HFFc6 (cell line): ENCODE data around the gene PSAPL1. TPM values are rescaled to one million over a fixed set of nuclear protein-coding genes. Genes with fewer than 3 reads are reported as not detected.

Experiments used
- DNase-seq: peaks from one replicate; pipeline ENCODE4 v3.0.0-alpha.2; 2018
- H3K27ac Mint-ChIP-seq: 2 replicates; pipeline ENCODE4 v1.8.0; 2020; ENCODE audit warnings: mild to moderate bottlenecking, mixed read lengths
- H3K27me3 Mint-ChIP-seq: 2 replicates; pipeline ENCODE4 v1.8.0; 2021; ENCODE audit warnings: mild to moderate bottlenecking, moderate library complexity, mixed read lengths; ENCODE audit not compliant: insufficient read depth
- H3K36me3 Mint-ChIP-seq: 2 replicates; pipeline ENCODE4 v1.8.0; 2021; ENCODE audit warnings: low read depth, mixed read lengths
- H3K4me1 Mint-ChIP-seq: 2 replicates; pipeline ENCODE4 v1.8.0; 2020; ENCODE audit warnings: low read depth, mixed read lengths
- H3K4me3 Mint-ChIP-seq: 2 replicates; pipeline ENCODE4 v1.8.0; 2020; ENCODE audit warnings: mild to moderate bottlenecking, moderate library complexity, mixed read lengths
- H3K9me3 Mint-ChIP-seq: 2 replicates; pipeline ENCODE4 v1.8.0; 2020; ENCODE audit warnings: mild to moderate bottlenecking, mixed read lengths
- CTCF ChIP-seq: fragments of 200-600 bp; sonication (generic); IDR thresholded peaks from 2 replicates; pipeline ENCODE4 v1.5.0; 2021; ENCODE audit warnings: antibody characterized with exemption, mild to moderate bottlenecking
- total RNA-seq, 6 experiments: library from RNA; stranded (reverse); fragmentation: NEBNext Ultra II Directional; extraction: Animal tissue kit (Norgen Biotek cat#: 25700); gene quantifications; 2 replicates in 1 of 6; 3 replicates in 5 of 6; pipeline ENCODE4 v1.2.3, GENCODE V29; 2021

PSAPL1 gene
- total RNA-seq, 6 experiments from 2014 or later = not detected

DNA sequence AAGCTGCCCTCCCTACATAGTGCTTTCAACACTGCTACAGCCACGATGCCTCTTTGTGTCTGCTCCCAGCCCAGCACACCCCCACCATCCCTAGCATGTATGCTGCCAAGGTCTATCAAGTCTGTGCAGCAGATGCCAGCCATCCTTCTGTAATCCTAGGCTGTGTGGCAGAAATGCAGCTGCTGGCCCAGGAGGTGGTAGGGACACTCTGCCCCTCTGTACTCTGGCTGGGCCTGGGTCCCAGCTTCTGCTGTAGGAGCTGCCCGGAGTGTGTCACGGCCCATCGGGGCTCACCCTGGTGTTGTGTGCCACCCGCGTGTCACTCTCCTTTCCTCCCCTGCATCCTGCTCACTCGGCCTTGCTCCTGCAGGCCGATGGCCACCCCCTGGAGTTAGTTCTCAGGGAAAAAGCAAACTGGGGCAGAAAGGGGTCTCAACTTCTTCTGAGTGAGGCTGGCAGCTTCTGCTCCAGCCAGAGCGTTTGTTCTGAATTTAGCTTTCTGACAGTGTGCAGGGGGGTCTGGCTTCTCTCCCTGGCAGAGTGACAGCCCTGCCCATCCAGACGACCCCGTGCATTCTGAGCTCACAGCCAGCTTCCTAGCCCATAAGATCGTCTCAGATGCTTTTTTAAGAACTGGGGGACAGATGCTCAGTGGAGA lies 22.7 kb downstream of the PSAPL1 start:
- H3K27me3 Mint-ChIP-seq = peaks cover 46% of the 10 kb centered on the region
- no peak for DNase-seq
- H3K4me1 Mint-ChIP-seq = no peaks in the 10 kb centered on the region

GRCh38 chr4:7411491-7411890 lies 23.2 kb downstream of the PSAPL1 start:
- no peaks in the 10 kb centered on the region for H3K4me1 Mint-ChIP-seq
- no peak overlapping the region for H3K4me3 Mint-ChIP-seq
- peaks cover 51% of the 10 kb centered on the region for H3K27me3 Mint-ChIP-seq

More for the DNA sequence above, 22.7 kb downstream of the PSAPL1 start:
- H3K4me3 Mint-ChIP-seq = no peak overlapping the region
- TF ChIP-seq CTCF = no peak
- H3K9me3 Mint-ChIP-seq = peaks cover 8% of the 10 kb centered on the region; the same call in 1 of the 2 replicates
- H3K27ac Mint-ChIP-seq = no peak overlapping the region
- H3K36me3 Mint-ChIP-seq = peaks cover 7% of the 10 kb centered on the region; the same call in 1 of the 2 replicates

DNA sequence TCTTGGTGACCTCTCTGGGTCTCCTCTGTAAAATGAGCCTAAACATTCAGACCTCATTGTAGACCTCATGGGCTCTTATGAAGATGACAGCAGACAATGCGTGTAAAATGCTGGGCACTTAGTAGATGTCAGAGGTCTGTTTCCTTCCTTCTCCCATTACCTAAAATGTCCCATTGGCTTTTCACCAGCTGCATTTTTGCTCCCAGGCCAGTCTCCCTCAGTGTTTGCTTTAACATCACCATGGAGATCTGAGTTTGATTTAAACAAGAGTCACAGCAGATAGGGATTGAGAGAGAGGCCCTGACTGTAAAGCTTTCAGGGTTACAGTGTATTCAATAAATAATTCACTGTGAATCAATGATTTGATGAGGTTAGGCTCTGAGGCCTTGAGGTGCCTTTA lies 24.3 kb downstream of the PSAPL1 start:
- H3K4me1 Mint-ChIP-seq = no peaks in the 10 kb centered on the region
- no peak for DNase-seq
- no peak overlapping the region for H3K4me3 Mint-ChIP-seq
- H3K27ac Mint-ChIP-seq = no peak overlapping the region
- peaks cover 48% of the 10 kb centered on the region for H3K27me3 Mint-ChIP-seq
- peaks cover 8% of the 10 kb centered on the region; the same call in 1 of the 2 replicates for H3K9me3 Mint-ChIP-seq
- H3K36me3 Mint-ChIP-seq = peaks cover 7% of the 10 kb centered on the region; the same call in 1 of the 2 replicates
- TF ChIP-seq CTCF = no peak

More at GRCh38 chr4:7411491-7411890, 23.2 kb downstream of the PSAPL1 start:
- DNase-seq = no peak
- H3K36me3 Mint-ChIP-seq = peaks cover 7% of the 10 kb centered on the region; the same call in 1 of the 2 replicates
- H3K27ac Mint-ChIP-seq = no peak overlapping the region
- TF ChIP-seq CTCF = no peak
- peaks cover 8% of the 10 kb centered on the region; the same call in 1 of the 2 replicates for H3K9me3 Mint-ChIP-seq

GRCh38 chr4:7408166-7408565 lies 26.6 kb downstream of the PSAPL1 start:
- H3K27ac Mint-ChIP-seq = no peak overlapping the region
- H3K9me3 Mint-ChIP-seq = peaks cover 8% of the 10 kb centered on the region; the same call in 1 of the 2 replicates
- no peak overlapping the region for H3K4me3 Mint-ChIP-seq
- DNase-seq = no peak
- peaks cover 29% of the 10 kb centered on the region for H3K27me3 Mint-ChIP-seq
- H3K36me3 Mint-ChIP-seq = peaks cover 7% of the 10 kb centered on the region; the same call in 1 of the 2 replicates
- no peak for TF ChIP-seq CTCF
- H3K4me1 Mint-ChIP-seq = no peaks in the 10 kb centered on the region

DNA sequence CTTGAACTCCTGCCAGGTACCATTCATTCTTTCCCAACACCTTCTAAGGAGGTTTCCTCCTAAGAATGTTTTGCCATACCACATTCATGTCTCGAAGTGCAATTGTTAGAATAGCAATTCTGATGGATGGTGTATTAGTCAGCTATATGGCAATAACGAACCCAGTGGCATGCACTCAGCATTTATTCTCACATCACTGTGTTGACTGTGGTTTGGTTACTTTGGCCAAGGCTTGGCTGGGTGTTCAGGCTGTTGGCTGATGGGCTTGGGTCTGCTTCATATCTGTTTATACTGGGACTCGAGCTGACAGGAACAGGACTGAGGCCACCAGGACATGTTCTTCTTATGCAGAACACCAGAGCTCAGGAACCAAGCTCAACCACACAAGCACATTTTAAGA lies 31.7 kb downstream of the PSAPL1 start:
- no peak for DNase-seq
- Mint-ChIP-seq H3K27ac (no peak overlapping the region), H3K4me1 (peaks cover 5% of the 10 kb centered on the region; the same call in 1 of the 2 replicates), H3K27me3 (peaks cover 27% of the 10 kb centered on the region), H3K36me3 (no peaks in the 10 kb centered on the region), H3K9me3 (no peaks in the 10 kb centered on the region; the same call in 1 of the 2 replicates), H3K4me3 (no peak overlapping the region)
- TF ChIP-seq CTCF = no peak
